AG10803 (cell line): ENCODE data around the gene CD79B.
A peak's percentile ranks its signal among the peaks of the same experiment; 100 is the strongest.

Experiments used
- DNase-seq: peaks from one replicate; pipeline ENCODE4 v3.0.0; 2010; ENCODE audit warnings: low read depth
- H3K4me3 ChIP-seq: 2 replicates; pipeline ENCODE4 v1.5.1; 2011; ENCODE audit warnings: mild to moderate bottlenecking, low read length, control low read depth
- CTCF ChIP-seq: conservative IDR thresholded peaks from 2 replicates; pipeline ENCODE4 v1.5.1; 2011; ENCODE audit warnings: mild to moderate bottlenecking, low read length, control low read depth, inconsistent platforms

Gene CD79B

GRCh38 chr17:63945784-63946439, 13.8 kb upstream of the CD79B start:
- no peak for TF ChIP-seq CTCF
- no peak overlapping the region for H3K4me3 ChIP-seq
- no peak for DNase-seq

DNA sequence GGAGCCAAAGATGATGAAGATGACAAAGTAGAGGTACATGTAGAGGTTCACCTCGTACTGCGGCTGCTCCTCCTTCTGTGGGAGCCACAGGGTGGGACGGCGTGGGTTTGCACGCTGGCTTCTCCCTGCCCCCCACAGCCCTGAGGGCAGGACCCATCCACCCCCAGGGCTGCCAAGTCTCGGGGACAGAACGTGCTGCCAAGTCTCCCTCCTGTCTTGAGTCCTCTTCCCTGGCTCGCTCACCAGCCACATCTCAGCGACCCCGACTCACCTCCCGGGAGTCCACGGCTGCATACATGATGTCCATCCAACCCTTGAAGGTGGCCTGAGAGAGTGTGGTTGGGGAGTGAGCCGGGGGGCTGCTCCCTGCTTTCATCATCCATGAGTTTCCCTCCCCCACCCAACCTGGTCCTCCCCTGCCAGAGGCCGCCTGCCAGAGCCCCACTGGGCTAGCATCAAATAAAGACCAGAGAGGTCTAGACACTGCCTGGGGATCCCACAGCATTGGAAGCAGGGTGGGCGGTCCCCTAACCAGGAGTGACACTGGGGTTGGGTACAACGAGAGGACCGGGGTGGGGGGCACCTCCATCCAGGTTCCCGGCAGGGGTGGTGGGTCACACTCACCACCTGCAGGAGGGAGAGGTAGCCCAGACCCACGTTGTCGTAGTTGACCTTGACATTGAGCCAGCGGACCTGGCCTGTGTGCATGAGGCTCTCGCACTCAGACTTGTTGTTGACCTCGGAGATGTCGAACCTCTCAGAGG, 12.8 kb upstream of the CD79B start:
- TF ChIP-seq CTCF: no peak
- H3K4me3 ChIP-seq: no peak overlapping the region
- DNase-seq: no peak

DNA sequence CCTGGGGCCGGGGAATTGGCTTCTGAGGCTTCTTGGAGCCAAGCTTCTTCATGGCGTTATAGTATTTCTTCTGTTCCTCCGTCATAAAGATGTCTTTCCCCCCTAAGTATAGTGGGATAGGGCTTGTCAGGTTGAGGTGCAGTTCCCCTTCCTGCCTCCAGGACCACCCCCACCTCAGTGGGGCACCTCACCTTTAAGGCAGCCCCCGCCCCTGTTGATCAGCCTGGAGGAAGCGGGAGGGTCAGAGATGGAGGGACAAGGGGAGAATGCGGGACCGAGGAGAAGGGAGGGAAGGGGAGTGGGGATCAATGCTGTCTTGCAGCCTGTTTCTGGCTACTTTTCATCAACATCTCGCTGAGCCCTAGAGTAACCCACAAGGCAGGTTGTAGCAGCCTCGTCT, 11.6 kb upstream of the CD79B start:
- 0 out of 2 replicates have a peak, but pooled peaks have one; percentile 5 for TF ChIP-seq CTCF
- DNase-seq: no peak
- H3K4me3 ChIP-seq: no peak overlapping the region

DNA sequence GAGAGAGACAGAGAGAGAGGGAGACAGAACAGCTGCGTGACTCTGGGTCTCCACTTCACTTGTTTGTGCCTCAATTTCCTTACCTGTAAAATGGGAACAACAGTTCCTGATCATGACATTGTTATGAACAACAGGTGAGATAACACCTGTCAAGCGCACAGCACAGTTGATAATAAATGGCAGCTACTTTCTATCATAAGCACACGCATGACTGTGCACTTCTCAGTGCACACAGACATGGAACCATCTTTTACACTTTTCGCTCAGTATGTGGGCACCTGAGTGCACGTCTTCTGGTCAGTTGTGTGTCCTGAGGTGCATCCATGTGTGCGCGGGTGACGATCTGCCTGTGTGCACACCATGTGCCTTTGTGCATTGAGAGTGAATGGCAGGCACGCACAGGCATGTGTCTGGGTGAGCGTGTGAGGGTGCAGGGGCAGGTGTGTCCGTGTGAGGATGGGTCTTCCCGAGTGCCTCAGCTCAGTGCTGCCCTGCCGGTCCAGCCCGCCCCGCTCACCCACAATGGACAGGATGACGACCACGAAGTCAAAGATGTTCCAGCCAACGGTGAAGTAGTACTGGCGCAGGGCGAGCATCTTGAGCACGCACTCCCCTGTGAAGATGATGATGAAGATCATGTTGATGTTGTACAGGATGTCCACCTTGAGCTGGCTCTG, 10.3 kb upstream of the CD79B start:
- no peak for DNase-seq
- no peak for TF ChIP-seq CTCF
- no peak overlapping the region for H3K4me3 ChIP-seq

- no peak for TF ChIP-seq CTCF
- H3K4me3 ChIP-seq: no peak overlapping the region
- DNase-seq: no peak
Observed at GRCh38 chr17:63941751-63942150, 9.6 kb upstream of the CD79B start.

DNA sequence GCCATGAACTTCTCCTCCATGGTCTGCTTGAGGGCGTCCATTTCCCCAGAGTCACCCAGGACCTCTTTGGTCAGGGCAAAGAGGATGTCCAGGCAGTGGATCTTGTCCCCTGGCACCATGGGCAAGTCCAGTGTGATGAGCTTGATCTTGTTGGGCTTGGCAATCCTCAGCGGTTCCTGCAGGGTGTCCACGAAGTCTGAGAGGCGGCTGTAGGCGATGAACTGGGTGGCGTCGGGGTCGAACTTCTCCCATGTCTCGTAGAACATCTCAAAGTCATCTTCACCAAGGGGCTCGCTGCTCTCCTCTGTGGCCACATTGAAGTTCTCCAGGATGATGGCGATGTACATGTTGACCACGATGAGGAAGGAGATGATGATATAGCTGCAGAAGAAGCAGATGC, 9.0 kb upstream of the CD79B start:
- no peak for TF ChIP-seq CTCF
- no peak for DNase-seq
- H3K4me3 ChIP-seq: no peak overlapping the region
